Activated naive CD4-positive, alpha-beta T cell treated with anti-CD3 and anti-CD28 coated beads for 36 hours (primary cell): Measurements from ENCODE around the gene TCAP. TPM values are rescaled to one million over a fixed set of nuclear protein-coding genes. Genes with fewer than 3 reads are reported as not detected.

Experiments
- CTCF ChIA-PET: fragments of 350-600 bp; sonication (Branson Sonifier 250); formaldehyde crosslinking; loops from one replicate; lab custom pipeline; 2021; ENCODE audit warnings: antibody characterized with exemption; lab: Charles Lee
- DNase-seq: peaks from one replicate; pipeline ENCODE4 v3.0.0-alpha.2; 2020
- H3K27ac Mint-ChIP-seq: one replicate; pipeline ENCODE4 v1.8.0; 2021; ENCODE audit warnings: mild to moderate bottlenecking, mixed read lengths
- H3K27me3 Mint-ChIP-seq: one replicate; pipeline ENCODE4 v1.8.0; 2021; ENCODE audit warnings: low read depth, mixed read lengths
- H3K36me3 Mint-ChIP-seq: one replicate; pipeline ENCODE4 v1.8.0; 2021; ENCODE audit warnings: low read depth, mixed read lengths
- H3K4me1 Mint-ChIP-seq: one replicate; pipeline ENCODE4 v1.8.0; 2021; ENCODE audit warnings: low read depth, mixed read lengths
- H3K4me3 Mint-ChIP-seq: one replicate; pipeline ENCODE4 v1.8.0; 2021; ENCODE audit warnings: mild to moderate bottlenecking, moderate library complexity, mixed read lengths
- H3K9me3 Mint-ChIP-seq: one replicate; pipeline ENCODE4 v1.8.0; 2021; ENCODE audit warnings: mixed read lengths
- intact Hi-C: fragments of 100-400 bp; cut with micrococcal nuclease; formaldehyde crosslinking; loops from one replicate; pipeline ENCODE4 v1.15.1; 2023
- total RNA-seq, 2 experiments: library from RNA; stranded (reverse); gene quantifications; one replicate each; pipeline ENCODE4 v1.2.3, GENCODE V29; 2021

TCAP gene
- total RNA-seq, 2 experiments from 2014 or later, result 0.74 to 1.1 TPM

- peaks cover 8% of the 10 kb centered on the region for H3K36me3 Mint-ChIP-seq
Observed at GRCh38 chr17:39663688-39664580, 1.2 kb upstream of the TCAP start.

GRCh38 chr17:39665642-39666224, 584 bp downstream of the TCAP start:
- Mint-ChIP-seq H3K4me1 (peaks cover 12% of the 10 kb centered on the region), H3K4me3 (no peak overlapping the region), H3K27me3 (peaks cover 15% of the 10 kb centered on the region), H3K27ac (no peak overlapping the region), H3K9me3 (no peaks in the 10 kb centered on the region), H3K36me3 (peaks cover 4% of the 10 kb centered on the region)
- DNase-seq, result no peak
- intact Hi-C loops, result no loop called here
- CTCF ChIA-PET, result interaction anchor here (0.6 to 3.0 kb wide), 6 partner anchors 11 to 208 kb away, joined by 3 to 22 read pairs (median 6); no protein-coding TSS in a partner anchor

More at GRCh38 chr17:39663688-39664580, 1.2 kb upstream of the TCAP start:
- intact Hi-C loops, result no loop called here
- CTCF ChIA-PET, result interaction anchor here (0.6 kb wide), 1 partner anchor 297 kb away, joined by 3 read pairs; no protein-coding TSS in a partner anchor
- H3K4me3 Mint-ChIP-seq, result no peak overlapping the region
- peaks cover 13% of the 10 kb centered on the region for H3K27me3 Mint-ChIP-seq
- H3K9me3 Mint-ChIP-seq, result no peaks in the 10 kb centered on the region
- H3K4me1 Mint-ChIP-seq, result peaks cover 22% of the 10 kb centered on the region
- no peak for DNase-seq
- H3K27ac Mint-ChIP-seq, result no peak overlapping the region

GRCh38 chr17:39666231-39666600, 1.1 kb downstream of the TCAP start:
- H3K4me1 Mint-ChIP-seq, result peaks cover 10% of the 10 kb centered on the region
- no peak for DNase-seq
- CTCF ChIA-PET, result interaction anchor here (0.6 to 3.0 kb wide), 8 partner anchors 9 to 208 kb away, joined by 3 to 22 read pairs (median 5); no protein-coding TSS in a partner anchor
- H3K27me3 Mint-ChIP-seq, result peaks cover 15% of the 10 kb centered on the region
- intact Hi-C loops, result no loop called here
- H3K9me3 Mint-ChIP-seq, result no peaks in the 10 kb centered on the region
- H3K27ac Mint-ChIP-seq, result no peak overlapping the region
- peaks cover 3% of the 10 kb centered on the region for H3K36me3 Mint-ChIP-seq
- no peak overlapping the region for H3K4me3 Mint-ChIP-seq

GRCh38 chr17:39666601-39667261, 1.6 kb downstream of the TCAP start:
- Mint-ChIP-seq H3K36me3 (peaks cover 2% of the 10 kb centered on the region), H3K4me1 (peaks cover 9% of the 10 kb centered on the region), H3K27ac (no peak overlapping the region), H3K27me3 (peaks cover 15% of the 10 kb centered on the region), H3K4me3 (no peak overlapping the region), H3K9me3 (no peaks in the 10 kb centered on the region)
- intact Hi-C loops, result no loop called here
- DNase-seq, result no peak
- CTCF ChIA-PET, result interaction anchor here (0.6 to 3.0 kb wide), 7 partner anchors 10 to 207 kb away, joined by 3 to 22 read pairs (median 5); no protein-coding TSS in a partner anchor

GRCh38 chr17:39667262-39667944, 2.3 kb downstream of the TCAP start:
- Mint-ChIP-seq H3K4me3 (peak overlapping the region; percentile 52), H3K27me3 (peaks cover 16% of the 10 kb centered on the region), H3K27ac (no peak overlapping the region), H3K36me3 (peaks cover 2% of the 10 kb centered on the region), H3K9me3 (no peaks in the 10 kb centered on the region), H3K4me1 (peaks cover 14% of the 10 kb centered on the region)
- intact Hi-C loops, result no loop called here
- CTCF ChIA-PET, result interaction anchor here (1.0 to 3.0 kb wide), 6 partner anchors 13 to 47 kb away, joined by 3 to 22 read pairs (median 6); partner anchors contain the start of gene ERBB2
- DNase-seq, result no peak

- Mint-ChIP-seq H3K9me3 (no peaks in the 10 kb centered on the region), H3K36me3 (peaks cover under 1% of the 10 kb centered on the region), H3K4me1 (peaks cover 14% of the 10 kb centered on the region), H3K27me3 (peaks cover 16% of the 10 kb centered on the region), H3K27ac (no peak within 1 kb of the TSS), H3K4me3 (peak within 1 kb of the TSS; percentile 52)
- intact Hi-C loops, result loop anchor here (1.0 kb wide), 1 partner anchor 46 kb away; no protein-coding TSS in a partner anchor
- peak; percentile 77 for DNase-seq
- CTCF ChIA-PET, result interaction anchor here (0.7 to 5.7 kb wide), 19 partner anchors 10 to 345 kb away, joined by 3 to 63 read pairs (median 4); partner anchors contain the start of genes ERBB2 and PGAP3
Observed at GRCh38 chr17:39667945-39668924, 3.1 kb downstream of the TCAP start, which contains the start of gene PNMT. TSS of gene PNMT (plus strand) at chr17:39668453. CDS start at chr17:39668476, 23 bp downstream.

GRCh38 chr17:39669897-39670735, 5.0 kb downstream of the TCAP start:
- no peak overlapping the region for H3K27ac Mint-ChIP-seq
- no peaks in the 10 kb centered on the region for H3K36me3 Mint-ChIP-seq
- CTCF ChIA-PET, result interaction anchor here (1.3 to 5.7 kb wide), 6 partner anchors 12 to 195 kb away, joined by 3 to 63 read pairs (median 6); no protein-coding TSS in a partner anchor
- no peak overlapping the region for H3K4me3 Mint-ChIP-seq
- DNase-seq, result no peak
- H3K4me1 Mint-ChIP-seq, result peaks cover 14% of the 10 kb centered on the region
- H3K9me3 Mint-ChIP-seq, result no peaks in the 10 kb centered on the region
- H3K27me3 Mint-ChIP-seq, result peaks cover 16% of the 10 kb centered on the region
- intact Hi-C loops, result no loop called here

- Mint-ChIP-seq H3K27me3 (peaks cover 16% of the 10 kb centered on the region), H3K9me3 (no peaks in the 10 kb centered on the region), H3K27ac (no peak overlapping the region), H3K4me1 (peaks cover 14% of the 10 kb centered on the region), H3K4me3 (no peak overlapping the region), H3K36me3 (no peaks in the 10 kb centered on the region)
- CTCF ChIA-PET, result interaction anchor here (1.1 to 5.7 kb wide), 5 partner anchors 11 to 50 kb away, joined by 3 to 63 read pairs (median 6); no protein-coding TSS in a partner anchor
- no peak for DNase-seq
- intact Hi-C loops, result no loop called here
Observed at GRCh38 chr17:39670746-39671145, 5.6 kb downstream of the TCAP start.

GRCh38 chr17:39671651-39672521, 6.7 kb downstream of the TCAP start:
- DNase-seq, result no peak
- CTCF ChIA-PET, result interaction anchor here (0.8 to 5.7 kb wide), 6 partner anchors 12 to 156 kb away, joined by 3 to 63 read pairs (median 4); no protein-coding TSS in a partner anchor
- Mint-ChIP-seq H3K27me3 (peaks cover 10% of the 10 kb centered on the region), H3K27ac (no peak overlapping the region), H3K9me3 (no peaks in the 10 kb centered on the region), H3K4me3 (no peak overlapping the region), H3K36me3 (no peaks in the 10 kb centered on the region), H3K4me1 (peaks cover 21% of the 10 kb centered on the region)
- intact Hi-C loops, result no loop called here
